IPS-18c (cell line): ENCODE results near the gene MAGI2.
"Not testable (repeated sequence)": the region's sequence is repeated elsewhere in the genome, so short reads cannot be mapped to it uniquely, and the experiment has no call there.

ENCODE experiments used
- H3K4me3 ChIP-seq: 2 replicates; pipeline ENCODE4 v1.7.0; 2013; ENCODE audit warnings: low read depth, mild to moderate bottlenecking, low read length, moderate library complexity; ENCODE audit not compliant: insufficient read depth
- H3K9me3 ChIP-seq: one replicate; pipeline ENCODE4 v1.6.1; 2013; ENCODE audit warnings: mild to moderate bottlenecking, low read length, moderate library complexity; ENCODE audit not compliant: control insufficient read depth, insufficient read depth

Gene MAGI2

DNA sequence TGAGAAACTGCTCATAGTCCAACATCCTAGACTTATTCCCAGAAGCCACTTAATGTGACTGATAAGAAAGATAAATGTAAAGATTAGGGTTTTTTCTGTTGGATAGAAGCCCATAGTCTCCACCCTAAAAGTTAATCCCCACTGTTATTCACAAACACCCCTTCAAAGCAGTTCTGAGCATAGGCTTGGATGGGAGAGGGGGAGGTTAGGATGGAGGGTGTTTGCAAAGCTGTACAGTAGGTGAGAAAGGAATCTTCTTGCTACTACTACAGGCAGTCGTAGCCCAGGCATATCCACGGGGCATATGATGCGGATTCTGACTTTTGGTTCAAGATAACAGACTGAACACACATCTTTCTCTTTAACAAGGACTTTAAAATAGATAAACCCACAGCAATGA is 1119.0 kb downstream of the MAGI2 start:
- Histone ChIP-seq H3K4me3 (no peak overlapping the region), H3K9me3 (no peaks in the 10 kb centered on the region)

DNA sequence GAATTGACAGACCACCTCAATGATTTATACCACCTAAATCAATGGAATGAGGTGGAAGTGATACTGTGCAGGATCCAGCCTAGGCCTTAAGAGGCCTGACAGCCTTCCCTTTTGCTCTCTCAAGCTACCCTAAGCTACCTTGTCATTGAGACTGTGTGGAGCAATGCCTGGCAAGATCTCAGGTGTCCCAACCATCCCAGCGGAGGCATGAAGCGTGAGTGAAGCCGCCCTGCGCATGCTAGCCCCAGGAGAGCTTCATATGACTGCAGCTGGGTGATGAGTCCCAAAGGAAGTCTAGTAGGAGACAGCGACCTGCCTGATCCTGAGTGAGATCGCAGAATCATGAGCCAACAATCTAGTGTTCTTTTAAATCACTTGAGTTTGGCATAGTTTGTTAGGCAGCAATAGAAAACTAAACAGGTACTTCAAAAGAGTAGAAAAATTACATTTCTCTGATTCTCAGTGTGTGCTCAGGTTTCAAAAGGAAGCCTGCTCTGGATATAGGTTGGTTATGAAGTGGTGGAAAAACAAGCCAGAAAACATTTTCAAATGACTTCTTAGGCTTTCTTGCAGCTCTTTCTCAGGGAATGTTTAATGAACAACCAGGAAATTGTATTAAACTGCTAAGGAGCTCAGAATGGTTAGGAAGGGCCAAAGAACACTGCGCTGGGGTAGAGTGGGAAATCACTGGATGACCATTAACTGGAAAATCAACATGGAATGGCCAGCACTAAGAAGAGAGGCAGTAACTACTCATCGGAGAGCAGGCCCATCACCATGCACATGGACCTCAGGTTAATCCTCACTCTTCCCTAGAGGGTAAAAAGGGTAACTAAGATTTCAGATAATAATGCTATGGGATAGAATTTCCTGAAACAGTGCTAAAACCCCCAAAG is 1119.7 kb downstream of the MAGI2 start:
- Histone ChIP-seq H3K9me3 (no peaks in the 10 kb centered on the region), H3K4me3 (no peak overlapping the region)

DNA sequence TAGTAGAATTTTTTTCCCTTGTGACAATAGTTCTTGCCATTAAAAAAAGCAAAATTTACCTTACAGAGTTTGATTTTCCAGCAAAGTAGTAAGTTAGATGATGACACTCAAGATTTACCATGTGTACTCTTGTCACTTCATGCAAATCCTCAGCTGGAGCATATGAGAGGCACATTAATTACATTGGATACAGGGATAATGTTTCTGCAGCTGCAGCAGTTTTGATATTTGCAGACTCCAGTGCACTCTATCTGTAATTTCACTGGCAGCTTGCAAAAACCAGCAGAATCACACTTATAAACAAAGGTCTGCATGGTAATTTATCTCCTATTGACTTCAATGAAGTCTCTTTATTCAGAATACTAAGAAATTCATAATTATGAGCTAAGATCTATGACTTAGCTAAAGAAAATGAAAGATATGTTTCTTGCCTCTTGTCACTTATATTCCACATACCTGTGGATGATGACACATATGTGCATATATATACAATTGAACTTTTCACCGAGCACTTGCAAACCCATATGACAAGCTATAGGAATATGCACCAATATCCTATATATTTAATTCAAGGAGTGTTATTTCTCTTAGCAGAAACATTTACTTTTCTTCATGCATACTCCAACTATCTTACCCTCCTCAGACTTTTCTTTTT is 1124.3 kb downstream of the MAGI2 start:
- H3K4me3 ChIP-seq: no peak overlapping the region
- no peaks in the 10 kb centered on the region for H3K9me3 ChIP-seq

DNA sequence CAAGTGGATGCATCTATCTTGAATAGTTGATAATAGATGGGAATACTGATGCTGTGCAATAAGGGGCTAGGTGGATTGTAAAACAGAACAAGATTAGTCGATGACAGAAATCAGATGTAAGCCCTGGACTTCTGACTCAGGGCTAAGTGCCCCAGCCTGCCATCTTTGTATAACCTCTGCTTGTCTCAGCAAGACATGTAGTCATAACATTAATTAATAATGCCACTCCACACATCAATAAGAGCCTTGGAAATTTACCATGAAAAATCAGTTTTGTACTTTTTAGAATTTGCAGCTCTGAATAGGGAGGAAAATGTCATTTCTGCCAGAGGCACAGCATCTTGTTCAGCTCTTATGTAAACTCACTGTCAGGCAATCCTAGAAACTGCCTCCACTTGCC is 1125.7 kb downstream of the MAGI2 start:
- Histone ChIP-seq H3K4me3 (no peak overlapping the region), H3K9me3 (no peaks in the 10 kb centered on the region)

DNA sequence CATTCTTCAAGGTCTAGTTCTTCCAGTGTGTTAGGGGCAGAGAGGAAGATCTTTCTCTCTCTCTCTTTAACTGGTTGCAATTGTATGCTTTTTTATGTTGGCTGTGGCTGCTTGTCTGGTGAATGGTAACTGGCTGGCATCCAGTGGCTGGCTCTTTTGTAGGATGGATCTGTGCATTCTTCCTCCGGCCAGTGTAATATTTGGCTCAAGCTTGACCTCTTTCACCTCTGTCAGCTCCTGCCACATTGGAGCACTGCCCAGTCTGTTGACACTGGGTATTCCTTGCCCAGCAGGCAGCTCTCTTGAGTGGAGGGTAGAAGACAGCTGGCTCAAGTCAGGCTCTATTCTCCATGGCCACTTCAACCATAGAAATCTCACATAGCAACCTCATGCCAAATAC is 1126.6 kb downstream of the MAGI2 start:
- H3K9me3 ChIP-seq: no peaks in the 10 kb centered on the region
- no peak overlapping the region for H3K4me3 ChIP-seq

DNA sequence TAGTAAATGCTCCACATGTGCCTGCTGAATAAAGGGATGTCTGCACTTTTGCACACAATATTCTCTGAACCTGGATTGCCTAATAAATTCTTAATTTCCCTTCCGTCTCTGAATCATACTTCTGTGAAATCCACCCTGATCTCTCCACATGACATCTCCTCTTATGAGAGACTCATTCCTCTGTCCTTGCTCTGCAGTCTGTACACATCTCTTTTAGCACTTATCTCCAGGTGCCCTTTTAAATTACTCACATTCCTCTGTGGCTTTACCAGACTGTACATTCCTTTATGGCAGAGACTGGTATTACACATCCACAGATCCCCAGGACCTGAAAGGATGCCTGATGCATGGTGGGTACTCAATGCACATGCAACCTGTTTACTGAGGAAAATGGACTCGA is 1127.3 kb downstream of the MAGI2 start:
- Histone ChIP-seq H3K9me3 (no peaks in the 10 kb centered on the region), H3K4me3 (no peak overlapping the region)

DNA sequence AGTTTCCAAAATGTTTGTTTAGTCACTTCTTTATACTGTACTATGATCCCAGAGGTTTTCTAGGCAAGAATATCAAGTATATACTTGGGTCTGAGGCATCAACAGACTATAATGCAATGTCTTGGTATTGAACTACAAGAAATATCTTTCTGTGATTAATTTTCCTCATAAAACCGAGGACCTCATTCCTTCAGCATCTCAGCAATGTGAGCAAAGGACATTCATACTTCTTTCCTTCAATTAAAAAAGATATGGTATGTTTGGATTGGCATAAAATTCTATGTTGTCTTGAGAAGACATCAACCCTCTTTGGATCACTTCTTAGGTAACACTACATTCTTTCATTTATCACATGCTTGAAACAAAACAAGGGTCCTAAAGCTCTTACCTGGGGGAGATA is 1130.3 kb downstream of the MAGI2 start:
- H3K4me3 ChIP-seq: no peak overlapping the region
- no peaks in the 10 kb centered on the region for H3K9me3 ChIP-seq

DNA sequence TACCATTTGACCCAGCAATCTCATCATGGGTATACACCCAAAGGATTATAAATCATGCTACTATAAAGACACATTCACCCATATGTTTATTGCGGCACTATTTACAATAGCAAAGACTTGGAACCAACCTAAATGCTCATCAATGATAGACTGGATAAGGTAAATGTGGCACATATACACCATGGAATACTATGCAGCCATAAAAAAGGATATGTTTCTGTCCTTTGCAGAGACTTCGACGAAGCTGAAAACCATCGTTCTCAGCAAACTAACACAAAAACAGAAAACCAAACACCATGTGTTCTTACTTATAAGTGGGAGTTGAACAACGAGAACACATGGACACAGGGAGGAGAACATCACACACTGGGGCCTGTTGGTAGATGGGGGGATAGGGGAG is 1131.2 kb downstream of the MAGI2 start:
- H3K9me3 ChIP-seq, H3K4me3 ChIP-seq: not testable (repeated sequence)

DNA sequence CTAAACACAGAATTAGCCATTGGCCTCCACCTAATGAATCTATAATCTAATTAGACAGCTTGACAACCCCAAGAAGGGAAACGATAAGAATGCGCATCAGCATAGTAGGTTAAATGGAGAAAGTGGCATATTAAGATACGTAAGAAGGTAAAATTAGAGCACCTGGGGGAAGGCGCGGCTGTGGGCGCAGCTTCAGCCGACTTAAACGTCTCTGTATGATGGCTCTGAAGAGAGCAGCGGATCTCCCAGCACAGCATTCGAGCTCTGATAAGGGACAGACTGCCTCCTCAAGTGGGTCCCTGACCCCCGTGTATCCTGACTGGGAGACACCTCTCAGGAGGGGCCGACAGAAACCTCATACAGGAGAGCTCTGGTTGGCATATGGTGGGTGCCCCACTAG is 1136.1 kb downstream of the MAGI2 start:
- Histone ChIP-seq H3K4me3 (no peak overlapping the region), H3K9me3 (no peaks in the 10 kb centered on the region)

DNA sequence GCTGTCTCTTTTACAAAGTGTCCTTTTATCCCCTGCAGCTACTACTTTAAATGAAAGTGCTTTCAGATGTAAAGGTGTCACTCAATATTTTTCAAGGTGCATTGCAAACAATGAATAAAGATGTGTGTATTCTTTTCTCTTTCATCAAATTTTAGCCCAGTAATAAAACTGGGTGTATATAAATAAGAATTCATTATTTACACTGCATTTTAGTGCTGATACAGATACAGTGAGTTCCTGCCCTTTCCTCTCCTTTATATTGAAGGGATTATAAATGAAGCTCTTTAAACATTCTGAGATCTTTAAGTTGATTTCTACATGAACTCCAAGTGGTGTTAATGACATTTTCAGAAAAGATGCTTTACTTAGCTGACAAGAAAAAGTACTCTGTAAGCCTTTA is 1137.4 kb downstream of the MAGI2 start:
- Histone ChIP-seq H3K4me3 (no peak overlapping the region), H3K9me3 (no peaks in the 10 kb centered on the region)

DNA sequence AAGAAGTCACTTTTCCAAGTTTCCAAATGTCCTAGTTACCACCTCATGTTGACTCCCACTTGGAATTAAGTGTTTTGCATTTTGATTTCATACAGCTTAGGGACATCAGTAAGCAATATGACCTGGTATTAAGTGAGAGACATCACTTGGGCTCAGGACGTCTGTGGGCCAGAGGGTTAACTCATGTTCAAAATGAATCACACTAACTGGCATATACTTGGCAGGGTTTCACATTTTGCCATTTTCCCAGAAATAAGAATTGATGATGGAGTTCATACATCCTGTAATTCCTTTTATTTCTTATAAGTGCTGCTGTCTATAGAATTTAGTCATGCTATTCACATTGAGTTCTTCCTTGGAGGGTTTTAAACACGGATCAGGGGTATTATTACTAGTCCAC is 1138.3 kb downstream of the MAGI2 start:
- H3K9me3 ChIP-seq: no peaks in the 10 kb centered on the region

DNA sequence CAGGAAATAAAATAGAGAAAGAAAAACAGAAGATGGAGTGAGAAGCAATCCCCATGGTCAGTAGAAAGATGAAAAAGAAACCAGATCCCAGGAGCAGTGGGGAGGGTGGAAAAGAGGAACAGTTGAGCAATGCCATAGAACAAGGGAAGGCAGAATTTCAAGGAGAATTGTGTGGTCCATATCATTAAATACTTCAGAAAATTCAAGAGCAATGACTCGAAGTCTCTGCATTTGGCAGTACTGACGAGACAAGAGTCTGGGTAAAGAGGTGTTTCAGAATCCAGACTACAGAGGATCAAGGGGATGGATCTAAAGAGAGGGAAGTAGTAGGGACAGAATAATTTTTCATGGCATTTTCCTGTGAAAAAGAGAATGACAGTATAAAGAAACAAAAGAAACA is 1142.3 kb downstream of the MAGI2 start:
- no peak overlapping the region for H3K4me3 ChIP-seq
- H3K9me3 ChIP-seq: no peaks in the 10 kb centered on the region

More for the DNA sequence above, 1138.3 kb downstream of the MAGI2 start:
- no peak overlapping the region for H3K4me3 ChIP-seq

DNA sequence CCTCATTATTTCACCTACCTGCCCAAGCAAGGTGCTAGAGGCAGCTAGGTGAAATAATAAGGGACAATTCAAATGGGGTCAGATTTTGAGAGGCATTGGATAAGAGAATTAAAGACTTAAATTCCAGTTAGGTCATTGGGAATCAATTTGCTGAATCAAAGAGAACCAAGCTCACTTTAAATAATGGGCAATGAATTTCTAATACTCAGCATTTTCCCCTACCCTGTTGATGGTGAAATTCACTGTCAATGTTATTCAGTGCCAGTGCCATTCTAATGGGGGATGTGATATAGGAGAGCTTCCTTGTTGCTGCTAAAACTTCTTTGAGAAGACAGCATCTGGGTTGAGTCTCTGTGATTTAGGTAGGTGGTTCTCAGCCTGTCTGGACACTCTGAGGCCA is 1145.6 kb downstream of the MAGI2 start:
- Histone ChIP-seq H3K9me3 (no peaks in the 10 kb centered on the region), H3K4me3 (no peak overlapping the region)

DNA sequence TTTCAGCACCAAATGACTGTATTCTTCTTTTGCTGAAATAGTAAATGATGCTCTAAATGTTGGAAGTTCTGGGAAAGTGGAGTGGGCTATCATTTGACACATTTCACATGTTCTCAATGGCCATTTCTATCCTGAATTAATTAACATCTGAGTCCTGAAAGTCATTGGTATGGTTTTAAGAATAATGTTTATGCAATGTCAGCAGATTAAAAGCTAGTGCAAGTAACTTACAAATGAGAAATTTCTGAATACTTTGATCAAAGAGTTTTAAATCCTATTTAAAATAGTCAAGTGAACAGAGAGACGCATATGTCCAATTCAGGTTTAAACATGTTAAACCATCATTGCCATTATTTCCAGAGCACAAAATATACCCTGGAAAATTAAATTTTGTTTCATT is 1146.8 kb downstream of the MAGI2 start:
- Histone ChIP-seq H3K9me3 (no peaks in the 10 kb centered on the region), H3K4me3 (no peak overlapping the region)

DNA sequence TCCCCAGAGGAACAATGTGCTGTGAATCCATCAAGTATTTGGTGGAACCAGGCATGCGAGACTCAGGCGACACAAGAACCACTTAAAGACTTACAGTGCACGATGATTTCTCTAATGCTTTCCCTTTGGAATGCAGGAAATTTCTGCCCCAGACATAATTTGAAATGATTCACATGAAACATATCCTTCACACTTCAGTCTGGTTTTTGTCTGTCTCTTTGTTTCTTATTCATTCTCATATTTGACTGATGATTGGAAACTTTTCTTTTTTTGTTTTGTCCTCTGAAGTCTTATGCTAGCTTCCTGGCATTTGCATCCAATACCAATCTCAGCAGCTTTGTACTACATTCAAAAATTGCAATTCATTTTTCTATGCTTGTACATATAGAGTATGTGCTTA is 1152.1 kb downstream of the MAGI2 start:
- no peak overlapping the region for H3K4me3 ChIP-seq

DNA sequence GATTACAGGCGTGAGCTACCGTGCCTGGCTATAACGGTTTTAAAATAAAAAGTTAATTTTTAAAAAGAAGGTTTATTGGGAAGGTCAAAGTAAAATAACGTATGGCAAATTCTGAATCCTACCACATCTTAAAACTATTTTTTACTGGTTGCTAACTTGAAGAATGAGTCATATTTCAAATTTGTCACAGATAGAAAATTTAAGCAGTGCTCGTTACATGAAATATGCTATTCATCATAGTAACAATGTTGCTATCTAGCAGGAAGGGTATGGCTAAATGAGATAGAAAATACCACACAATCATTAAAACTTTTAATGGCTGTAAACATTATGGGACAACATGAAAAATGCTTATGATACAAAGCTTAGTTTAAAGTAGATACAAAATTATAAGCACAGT is 1154.4 kb downstream of the MAGI2 start:
- no peaks in the 10 kb centered on the region for H3K9me3 ChIP-seq

More for the DNA sequence above, 1152.1 kb downstream of the MAGI2 start:
- no peaks in the 10 kb centered on the region for H3K9me3 ChIP-seq

DNA sequence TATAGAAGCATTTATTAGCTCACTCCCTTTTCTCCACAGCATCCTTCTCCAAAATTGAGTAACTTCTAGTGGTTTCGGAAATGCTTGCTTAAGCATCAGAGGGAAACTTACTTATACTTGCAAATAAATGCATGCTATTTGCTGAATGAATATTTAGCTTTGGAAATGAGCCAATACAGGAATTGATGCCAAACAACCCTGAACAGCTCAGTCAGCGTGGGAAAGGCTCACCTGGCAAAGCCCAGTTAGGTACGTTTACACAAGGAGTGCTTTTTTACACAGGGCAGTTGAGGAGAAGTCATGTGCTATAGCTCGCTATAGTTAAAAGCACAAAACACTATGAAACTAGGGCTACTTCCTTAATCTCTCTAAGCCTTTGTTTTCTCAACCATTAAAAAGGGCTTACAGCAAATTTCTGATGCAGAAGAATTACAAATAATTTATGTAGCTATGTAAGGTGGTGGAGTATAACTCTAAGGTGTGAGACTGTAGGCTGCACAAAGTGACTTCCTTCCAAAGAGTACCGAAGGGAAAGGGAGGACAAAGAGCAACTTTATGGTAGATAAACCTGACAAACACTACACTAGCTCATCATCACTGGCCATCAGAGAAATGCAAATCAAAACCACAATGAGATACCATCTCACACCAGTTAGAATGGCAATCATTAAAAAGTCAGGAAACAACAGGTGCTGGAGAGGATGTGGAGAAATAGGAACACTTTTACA is 1156.7 kb downstream of the MAGI2 start:
- no peaks in the 10 kb centered on the region for H3K9me3 ChIP-seq
- H3K4me3 ChIP-seq: no peak overlapping the region

More for the DNA sequence above, 1154.4 kb downstream of the MAGI2 start:
- H3K4me3 ChIP-seq: no peak overlapping the region

DNA sequence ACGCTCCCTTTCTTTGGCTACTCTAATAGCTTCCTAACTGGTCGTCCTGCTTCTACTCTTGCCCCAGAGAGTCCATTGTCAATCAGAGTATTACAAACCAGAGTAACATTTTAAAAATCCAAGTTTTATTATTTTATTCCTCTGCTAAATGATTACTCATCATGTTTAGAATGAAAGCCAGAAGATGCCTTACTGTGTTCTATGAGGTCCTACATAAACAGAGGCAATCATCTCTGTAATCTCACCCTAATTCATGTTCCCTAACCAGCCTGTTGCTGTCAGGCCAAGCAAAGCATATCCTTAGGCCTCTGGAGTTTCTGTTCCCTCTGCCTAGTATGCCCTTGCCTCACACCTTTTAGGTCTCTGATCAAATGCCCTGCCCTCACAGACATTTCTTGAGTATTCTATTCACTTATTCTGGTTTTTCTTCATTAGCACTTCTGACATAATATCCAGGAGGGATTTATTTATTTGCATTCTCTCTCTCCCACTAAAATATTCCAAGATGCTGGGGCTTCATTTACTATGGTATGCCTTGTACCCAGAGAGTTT is 1157.3 kb downstream of the MAGI2 start:
- H3K4me3 ChIP-seq: no peak overlapping the region
- H3K9me3 ChIP-seq: no peaks in the 10 kb centered on the region
